CD14-positive monocyte (primary cell): Measurements from ENCODE around the gene C1RL. TPM values are rescaled to one million over a fixed set of nuclear protein-coding genes. Genes with fewer than 3 reads are reported as not detected.

Experiments used
- DNase-seq, 3 donors: peaks; one replicate each; pipeline ENCODE4 v3.0.0-alpha.2; 2011 to 2022
- H2AFZ ChIP-seq: 2 replicates; pipeline ENCODE4 v1.6.0; 2012; ENCODE audit warnings: mild to moderate bottlenecking, low read depth, low read length, inconsistent platforms; ENCODE audit not compliant: insufficient read depth, poor library complexity, severe bottlenecking
- H3K27ac ChIP-seq, 2 donors: 1 replicate in 1 of 2; 2 replicates in 1 of 2; pipeline ENCODE4 v1.5.1; 2012 to 2013; ENCODE audit warnings: low read length in 2 of 2, control low read depth in 1 of 2, inconsistent platforms in 1 of 2, low read depth in 1 of 2, mild to moderate bottlenecking in 1 of 2
- H3K27me3 ChIP-seq, 2 donors: one replicate each; pipeline versions ENCODE4 v1.6.0 to v1.6.1; 2011 to 2013; ENCODE audit warnings: low read length in 2 of 2; ENCODE audit not compliant: control insufficient read depth in 2 of 2, insufficient read depth in 2 of 2
- H3K36me3 ChIP-seq, 2 donors: replicated peaks in 1 of 2; 1 replicate in 1 of 2; 2 replicates in 1 of 2; pipeline versions ENCODE4 v1.5.1 to v1.6.1; 2012 to 2013; ENCODE audit warnings: low read length in 2 of 2, control low read depth in 1 of 2, inconsistent platforms in 1 of 2, mild to moderate bottlenecking in 1 of 2; ENCODE audit not compliant: insufficient read depth in 2 of 2, control insufficient read depth in 1 of 2
- H3K4me1 ChIP-seq, 2 donors: 1 replicate in 1 of 2; 2 replicates in 1 of 2; pipeline versions ENCODE4 v1.5.1 to v1.6.1; 2012 to 2013; ENCODE audit warnings: low read length in 2 of 2, control low read depth in 1 of 2, inconsistent platforms in 1 of 2, mild to moderate bottlenecking in 1 of 2, moderate library complexity in 1 of 2; ENCODE audit not compliant: insufficient read depth in 2 of 2, control insufficient read depth in 1 of 2
- H3K4me2 ChIP-seq: replicated peaks from 2 replicates; pipeline ENCODE3; 2012; ENCODE audit warnings: low read length, moderate library complexity, mild to moderate bottlenecking; ENCODE audit not compliant: poor library complexity, severe bottlenecking; ENCODE audit errors: extremely low read depth
- H3K4me3 ChIP-seq, 3 experiments: fragments of 200-600 bp in 1 of 3; sonication (generic) in 1 of 3; replicated peaks in 1 of 3; 1 replicate in 2 of 3; 2 replicates in 1 of 3; pipeline ENCODE4 v1.5.1; 2011 to 2013; ENCODE audit warnings: low read length in 3 of 3, mild to moderate bottlenecking in 3 of 3, control low read depth in 2 of 3, low read depth in 2 of 3, inconsistent platforms in 1 of 3, moderate library complexity in 1 of 3
- H3K79me2 ChIP-seq: 2 replicates; pipeline ENCODE4 v1.6.0; 2012; ENCODE audit warnings: mild to moderate bottlenecking, control low read depth, inconsistent platforms, low read length, moderate library complexity; ENCODE audit not compliant: insufficient read depth
- H3K9ac ChIP-seq: 2 replicates; pipeline ENCODE4 v1.6.0; 2017; ENCODE audit warnings: low read length, mild to moderate bottlenecking; ENCODE audit not compliant: insufficient read depth, poor library complexity, severe bottlenecking
- H3K9me3 ChIP-seq, 2 donors: replicated peaks in 1 of 2; 1 replicate in 1 of 2; 2 replicates in 1 of 2; pipeline versions ENCODE4 v1.5.1 to v1.6.1; 2012 to 2013; ENCODE audit warnings: low read length in 2 of 2, control low read depth in 1 of 2; ENCODE audit not compliant: control insufficient read depth in 1 of 2, insufficient read depth in 1 of 2
- H4K20me1 ChIP-seq: 2 replicates; pipeline ENCODE4 v1.6.0; 2012; ENCODE audit warnings: mild to moderate bottlenecking, low read length, control low read depth, moderate library complexity; ENCODE audit not compliant: insufficient read depth
- H3K27ac Mint-ChIP-seq, 7 donors: one replicate each; pipeline ENCODE4 v1.8.0; 2020; ENCODE audit warnings: mild to moderate bottlenecking in 7 of 7, mixed read lengths in 7 of 7, moderate library complexity in 6 of 7, inconsistent platforms in 2 of 7
- H3K27me3 Mint-ChIP-seq, 3 donors: one replicate each; pipeline ENCODE4 v1.8.0; 2021 to 2022; ENCODE audit warnings: low read depth in 3 of 3, mild to moderate bottlenecking in 3 of 3, mixed read lengths in 3 of 3, moderate library complexity in 3 of 3, inconsistent platforms in 1 of 3
- H3K36me3 Mint-ChIP-seq, 2 donors: one replicate each; pipeline ENCODE4 v1.8.0; 2020; ENCODE audit warnings: mixed read lengths in 2 of 2, inconsistent platforms in 1 of 2, mild to moderate bottlenecking in 1 of 2
- H3K4me1 Mint-ChIP-seq: one replicate; pipeline ENCODE4 v1.8.0; 2020; ENCODE audit warnings: mild to moderate bottlenecking, mixed read lengths
- H3K4me3 Mint-ChIP-seq, 2 donors: one replicate each; pipeline ENCODE4 v1.8.0; 2020; ENCODE audit warnings: mild to moderate bottlenecking in 2 of 2, mixed read lengths in 2 of 2, moderate library complexity in 1 of 2
- H3K9me3 Mint-ChIP-seq, 7 donors: one replicate each; pipeline ENCODE4 v1.8.0; 2020 to 2022; ENCODE audit warnings: mixed read lengths in 7 of 7, mild to moderate bottlenecking in 6 of 7, moderate library complexity in 6 of 7, inconsistent platforms in 2 of 7
- CTCF ChIP-seq: fragments of 200-600 bp; IDR thresholded peaks from one replicate; pipeline ENCODE4 v1.8.0; 2022; ENCODE audit warnings: antibody characterized with exemption, mild to moderate bottlenecking
- WGBS: methylation state at CpG from one replicate; pipeline ENCODE4 v1.1.5; 2013; ENCODE audit warnings: missing lambda C conversion rate; ENCODE audit not compliant: insufficient coverage; 5-methylcytosine and 5-hydroxymethylcytosine counted together
- intact Hi-C, 2 donors: fragments of 100-400 bp; cut with micrococcal nuclease; formaldehyde crosslinking; loops; one replicate each; pipeline versions ENCODE4 v1.15.0 to v1.15.1; 2023
- polyA plus RNA-seq, 3 donors: library from polyadenylated mRNA; depleted of rRNA in 1 of 3; unstranded in 2 of 3; stranded (reverse) in 1 of 3; fragments of 300-500 nt in 2 of 3; fragments of >200 nt in 1 of 3; fragmentation: Illumina TruSeq in 2 of 3; gene quantifications; 1 replicate in 2 of 3; 2 replicates in 1 of 3; pipeline ENCODE4 v1.2.3, GENCODE V29; 2012 to 2021

Gene C1RL
- polyA plus RNA-seq, 3 donors: 4.8 to 27.9 (median 5.6) TPM

DNA sequence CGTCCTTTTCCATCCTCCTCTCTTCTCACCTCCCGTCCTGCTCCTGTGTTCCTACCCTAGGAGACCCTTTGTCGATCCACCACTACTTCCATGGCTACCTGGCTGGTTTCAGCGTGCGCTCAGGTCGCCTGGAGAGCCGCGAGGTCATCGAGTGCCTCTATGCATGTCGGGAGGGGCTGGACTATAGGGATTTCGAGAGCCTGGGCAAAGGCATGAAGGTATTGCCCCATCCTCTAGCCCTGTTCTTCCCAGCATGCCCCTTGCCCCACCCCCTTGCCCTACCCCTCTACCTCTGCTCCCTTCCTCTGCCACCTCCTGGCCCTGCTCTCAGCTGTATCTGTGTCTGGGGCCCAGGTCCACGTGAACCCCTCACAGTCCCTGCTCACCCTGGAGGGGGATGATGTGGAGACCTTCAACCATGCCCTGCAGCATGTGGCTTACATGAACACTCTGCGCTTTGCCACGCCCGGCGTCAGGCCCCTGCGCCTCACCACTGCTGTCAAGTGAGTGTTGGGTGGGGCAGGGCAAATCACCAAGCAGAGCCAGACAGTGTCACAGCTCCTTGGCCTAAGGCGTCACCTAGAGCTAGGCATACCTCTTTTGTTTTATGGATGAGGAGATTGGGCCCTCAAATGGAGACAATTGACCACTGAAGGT lies 33.9 kb upstream of the C1RL start:
- no peak for TF ChIP-seq CTCF
- peak overlapping the region in 1 of 7 donors; percentile 26 for H3K27ac Mint-ChIP-seq
- peaks cover 0 to 1% (median under 1%) of the 10 kb centered on the region in 3 donors for H3K27me3 Mint-ChIP-seq
- no peak overlapping the region for H3K27ac ChIP-seq
- no peak overlapping the region for H3K9ac ChIP-seq
- DNase-seq: no peak
- 99% methylated on average over 15 of the region's 18 CpGs for WGBS
- no peaks in the 10 kb centered on the region for H3K36me3 ChIP-seq
- no peaks in the 10 kb centered on the region for H3K9me3 ChIP-seq
- H3K27me3 ChIP-seq: no peaks in the 10 kb centered on the region
- no peaks in the 10 kb centered on the region for H3K79me2 ChIP-seq
- no peak overlapping the region for H3K4me3 ChIP-seq
- H3K4me1 Mint-ChIP-seq: peaks cover 7% of the 10 kb centered on the region
- peaks cover 0 to 5% (median 0%) of the 10 kb centered on the region in 7 donors for H3K9me3 Mint-ChIP-seq
- no peaks in the 10 kb centered on the region for H4K20me1 ChIP-seq
- no peak overlapping the region for H3K4me2 ChIP-seq
- no peak overlapping the region for H2AFZ ChIP-seq
- intact Hi-C loops: loop anchor here in 1 of 2 donors (5.0 to 10.0 kb wide), 2 partner anchors 312 to 494 kb away; no protein-coding TSS in a partner anchor
- peaks cover 26 to 43% of the 10 kb centered on the region in 2 donors for H3K36me3 Mint-ChIP-seq
- H3K4me1 ChIP-seq: peaks cover 0 to under 1% of the 10 kb centered on the region in 2 donors
- H3K4me3 Mint-ChIP-seq: no peak overlapping the region

- H3K27me3 ChIP-seq: no peaks in the 10 kb centered on the region
- H3K9ac ChIP-seq: no peak overlapping the region
- Mint-ChIP-seq H3K4me3 (peak overlapping the region; percentile 13 to 32), H3K9me3 (peaks cover 0 to 5% (median 0%) of the 10 kb centered on the region in 7 donors), H3K36me3 (peaks cover 30 to 44% of the 10 kb centered on the region in 2 donors), H3K27me3 (peaks cover 0 to 1% (median 0%) of the 10 kb centered on the region in 3 donors), H3K4me1 (peaks cover 10% of the 10 kb centered on the region), H3K27ac (peak overlapping the region in 2 of 7 donors; percentile 25 to 27)
- peak; percentile 77 for TF ChIP-seq CTCF
- no peak overlapping the region for H2AFZ ChIP-seq
- H4K20me1 ChIP-seq: no peaks in the 10 kb centered on the region
- peak; percentile 22 to 44 (median 37) for DNase-seq
- no peaks in the 10 kb centered on the region for H3K79me2 ChIP-seq
- H3K4me1 ChIP-seq: peaks cover 0 to 8% of the 10 kb centered on the region in 2 donors
- 82% methylated on average over 4 of the region's 5 CpGs for WGBS
- no peak overlapping the region for H3K4me2 ChIP-seq
- H3K36me3 ChIP-seq: peaks cover 0 to 1% of the 10 kb centered on the region in 2 donors
- H3K9me3 ChIP-seq: no peaks in the 10 kb centered on the region
- no peak overlapping the region for H3K27ac ChIP-seq
- intact Hi-C loops: loop anchor here in 1 of 2 donors (5.0 to 10.0 kb wide), 2 partner anchors 313 to 495 kb away; no protein-coding TSS in a partner anchor
- no peak overlapping the region for H3K4me3 ChIP-seq
Observed at GRCh38 chr12:7142056-7142644, 33.1 kb upstream of the C1RL start.
